GM19455 (cell line): Measurements from ENCODE around the gene EEF1AKMT4.

Source experiments
- ATAC-seq: cut with Tn5 transposase; IDR thresholded peaks from one replicate; pipeline ENCODE4 v1.9.1; 2021; ENCODE audit not compliant: unreplicated experiment

EEF1AKMT4 gene

DNA sequence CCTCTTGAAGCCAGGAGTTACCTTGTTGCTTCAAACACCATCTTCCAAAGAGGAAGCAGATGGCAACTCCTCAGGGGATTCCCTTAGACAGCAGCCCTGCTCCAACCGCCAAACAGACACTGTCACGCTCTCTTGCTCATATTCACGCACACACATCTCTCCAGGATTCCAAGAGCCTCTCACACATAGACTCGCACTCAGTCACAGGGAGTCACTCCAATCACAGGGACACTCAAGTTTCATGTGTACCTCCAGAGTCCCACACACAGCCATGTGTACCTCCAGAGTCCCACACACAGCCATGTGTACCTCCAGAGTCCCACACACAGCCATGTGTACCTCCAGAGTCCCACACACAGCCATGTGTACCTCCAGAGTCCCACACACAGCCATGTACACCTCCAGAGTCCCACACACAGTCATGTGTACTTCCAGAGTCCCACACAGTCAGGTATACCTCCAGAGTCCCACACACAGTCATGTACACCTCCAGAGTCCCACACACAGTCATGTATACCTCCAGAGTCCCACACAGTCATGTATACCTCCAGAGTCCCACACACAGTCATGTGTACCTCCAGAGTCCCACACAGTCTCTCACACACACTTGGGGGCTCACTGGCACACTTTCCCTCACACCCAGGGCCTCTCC lies 14.0 kb upstream of the EEF1AKMT4 start:
- ATAC-seq = no peak

DNA sequence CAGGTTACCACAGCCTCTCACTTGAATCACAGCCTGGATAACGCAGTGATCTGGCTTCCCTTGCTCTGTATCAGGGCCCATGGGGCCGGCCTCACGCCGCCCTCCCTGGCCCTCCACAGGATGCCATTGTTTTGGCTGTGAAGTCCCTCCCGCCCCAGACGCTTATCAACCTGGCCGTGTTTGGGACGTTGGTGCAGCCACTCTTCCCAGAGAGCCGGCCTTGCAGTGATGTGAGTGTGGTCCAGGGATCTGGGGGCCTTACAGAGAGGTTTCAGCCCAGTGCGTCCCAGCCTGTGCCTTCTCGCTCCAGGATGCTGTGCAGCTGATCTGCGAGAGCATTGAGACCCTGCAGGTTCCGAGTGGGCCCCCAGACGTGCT lies 13.4 kb upstream of the EEF1AKMT4 start:
- no peak for ATAC-seq

- ATAC-seq = no peak
Observed at GRCh38 chr3:184236636-184237035, 12.8 kb upstream of the EEF1AKMT4 start.

DNA sequence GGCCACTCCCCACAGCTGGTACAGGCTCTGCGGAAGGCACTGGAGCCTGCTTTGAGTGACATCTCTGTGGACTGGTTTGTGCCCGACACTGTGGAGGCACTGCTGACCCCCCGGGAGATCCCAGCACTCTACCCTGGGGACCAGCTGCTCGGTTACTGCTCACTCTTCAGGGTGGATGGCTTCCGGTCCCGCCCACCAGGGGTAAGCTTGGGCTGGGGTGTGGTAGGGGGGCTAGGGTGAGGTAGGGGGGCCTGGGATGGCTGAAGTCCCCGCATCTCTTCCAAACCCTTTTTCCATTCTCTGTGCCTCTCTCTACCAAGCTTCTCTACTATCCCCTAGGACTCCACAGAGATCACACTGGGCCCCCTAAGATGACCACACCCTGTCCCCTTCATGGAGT lies 12.3 kb upstream of the EEF1AKMT4 start:
- ATAC-seq = no peak

DNA sequence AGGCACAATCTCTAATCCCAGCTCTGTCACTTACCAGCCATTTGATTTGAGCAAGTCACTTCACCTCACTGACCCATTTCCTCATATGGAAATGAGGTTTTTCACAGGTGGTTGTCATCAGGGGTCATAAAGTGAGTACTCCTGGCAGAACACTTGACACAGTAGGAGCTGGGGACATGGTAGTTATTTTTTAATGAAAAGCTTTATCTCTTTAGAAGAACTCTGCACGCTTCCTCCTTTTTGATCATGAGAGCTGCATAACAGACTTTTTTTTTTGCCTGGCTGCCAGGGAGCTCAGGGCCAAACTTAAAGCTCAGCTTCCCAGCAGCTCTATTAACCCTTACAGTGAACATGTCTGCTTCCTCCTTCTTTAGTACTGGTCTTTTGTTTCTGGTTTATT lies 11.7 kb upstream of the EEF1AKMT4 start:
- no peak for ATAC-seq

- no peak for ATAC-seq
Observed at GRCh38 chr3:184238246-184238818, 11.1 kb upstream of the EEF1AKMT4 start.

DNA sequence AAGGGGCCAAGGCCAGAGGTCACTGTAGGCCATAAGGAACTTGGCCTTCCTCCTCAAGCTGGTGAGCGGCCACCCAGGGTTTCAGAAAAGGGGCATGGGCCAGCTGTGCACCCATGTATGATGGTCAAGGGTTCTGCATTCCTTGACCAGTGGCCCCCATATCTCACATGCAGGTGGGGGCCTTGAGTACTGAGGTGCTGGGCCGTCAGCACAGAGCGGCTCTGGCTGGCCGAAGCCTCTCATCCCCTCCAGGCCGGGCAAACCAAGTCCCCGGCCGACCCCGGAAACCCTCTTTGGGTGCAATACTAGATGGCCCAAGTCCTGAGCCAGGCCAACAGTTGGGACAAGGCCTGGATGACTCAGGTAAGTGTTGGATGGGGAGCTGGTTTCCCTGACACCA lies 10.3 kb upstream of the EEF1AKMT4 start:
- ATAC-seq = no peak

DNA sequence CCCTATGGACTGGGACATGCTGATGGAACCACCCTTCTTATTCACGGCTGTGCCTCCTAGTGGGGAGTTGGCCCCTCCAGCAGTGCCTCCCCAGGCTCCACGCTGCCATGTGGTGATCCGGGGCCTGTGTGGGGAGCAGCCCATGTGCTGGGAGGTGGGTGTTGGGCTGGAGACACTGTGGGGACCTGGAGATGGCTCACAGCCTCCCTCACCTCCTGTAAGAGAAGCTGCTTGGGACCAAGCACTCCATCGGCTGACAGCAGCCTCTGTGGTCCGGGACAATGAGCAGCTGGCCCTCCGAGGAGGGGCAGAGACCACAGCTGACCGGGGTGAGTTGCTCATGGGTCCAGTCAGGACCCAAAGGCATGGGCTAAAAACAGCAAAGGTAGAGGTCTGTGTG lies 9.8 kb upstream of the EEF1AKMT4 start:
- no peak for ATAC-seq

DNA sequence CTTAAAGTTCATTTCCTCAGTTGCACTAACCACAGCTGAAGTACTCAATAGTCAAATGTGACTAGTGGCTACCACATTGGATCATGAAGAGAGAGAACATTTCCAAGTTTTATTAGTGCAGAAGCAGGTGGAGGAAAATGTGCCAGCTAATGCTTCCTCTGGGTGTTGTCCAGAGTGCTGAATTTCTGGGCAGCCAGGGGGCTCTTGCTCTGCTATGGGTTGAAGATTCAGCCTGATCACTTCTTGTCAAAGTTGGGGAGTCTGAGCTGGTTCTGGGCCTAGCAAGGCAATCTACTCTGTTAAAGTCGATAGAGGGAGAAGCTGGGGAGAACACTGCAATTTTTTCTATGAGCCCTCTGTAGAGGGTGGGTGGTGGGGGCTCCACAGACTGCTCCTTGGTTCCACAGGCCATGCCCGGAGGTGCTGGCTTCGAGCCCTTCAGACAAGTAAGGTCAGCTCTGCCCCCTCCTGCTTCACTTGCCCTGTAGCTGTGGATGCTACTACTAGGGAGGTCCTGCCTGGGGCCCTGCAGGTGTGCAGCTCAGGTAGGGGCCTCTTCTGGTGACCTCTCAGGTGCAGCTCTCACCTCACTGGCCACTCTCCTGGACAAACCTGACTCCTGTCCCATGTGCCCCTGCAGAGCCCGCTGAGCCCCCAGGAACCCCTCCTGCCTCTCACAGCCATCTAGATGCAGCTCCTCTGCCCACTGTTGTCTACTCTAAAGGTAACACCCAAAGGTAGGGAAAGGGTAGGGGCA lies 8.9 kb upstream of the EEF1AKMT4 start:
- no peak for ATAC-seq

DNA sequence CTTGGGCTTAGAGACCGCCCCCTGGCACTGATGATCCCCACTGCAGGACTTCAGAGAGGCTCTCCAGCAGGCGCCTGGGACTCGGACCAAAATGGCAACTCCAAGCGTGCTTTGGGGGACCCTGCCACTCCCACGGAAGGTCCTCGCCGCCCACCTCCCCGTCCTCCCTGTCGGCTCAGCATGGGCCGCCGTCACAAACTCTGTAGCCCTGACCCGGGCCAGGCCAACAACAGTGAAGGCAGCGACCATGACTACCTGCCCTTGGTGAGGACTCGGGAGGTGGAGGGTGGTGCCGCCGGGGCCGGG lies 8.4 kb upstream of the EEF1AKMT4 start:
- ATAC-seq = no peak

GRCh38 chr3:184241447-184242296 lies 7.8 kb upstream of the EEF1AKMT4 start:
- ATAC-seq = no peak

- ATAC-seq = no peak
Observed at GRCh38 chr3:184242297-184242685, 7.2 kb upstream of the EEF1AKMT4 start.

DNA sequence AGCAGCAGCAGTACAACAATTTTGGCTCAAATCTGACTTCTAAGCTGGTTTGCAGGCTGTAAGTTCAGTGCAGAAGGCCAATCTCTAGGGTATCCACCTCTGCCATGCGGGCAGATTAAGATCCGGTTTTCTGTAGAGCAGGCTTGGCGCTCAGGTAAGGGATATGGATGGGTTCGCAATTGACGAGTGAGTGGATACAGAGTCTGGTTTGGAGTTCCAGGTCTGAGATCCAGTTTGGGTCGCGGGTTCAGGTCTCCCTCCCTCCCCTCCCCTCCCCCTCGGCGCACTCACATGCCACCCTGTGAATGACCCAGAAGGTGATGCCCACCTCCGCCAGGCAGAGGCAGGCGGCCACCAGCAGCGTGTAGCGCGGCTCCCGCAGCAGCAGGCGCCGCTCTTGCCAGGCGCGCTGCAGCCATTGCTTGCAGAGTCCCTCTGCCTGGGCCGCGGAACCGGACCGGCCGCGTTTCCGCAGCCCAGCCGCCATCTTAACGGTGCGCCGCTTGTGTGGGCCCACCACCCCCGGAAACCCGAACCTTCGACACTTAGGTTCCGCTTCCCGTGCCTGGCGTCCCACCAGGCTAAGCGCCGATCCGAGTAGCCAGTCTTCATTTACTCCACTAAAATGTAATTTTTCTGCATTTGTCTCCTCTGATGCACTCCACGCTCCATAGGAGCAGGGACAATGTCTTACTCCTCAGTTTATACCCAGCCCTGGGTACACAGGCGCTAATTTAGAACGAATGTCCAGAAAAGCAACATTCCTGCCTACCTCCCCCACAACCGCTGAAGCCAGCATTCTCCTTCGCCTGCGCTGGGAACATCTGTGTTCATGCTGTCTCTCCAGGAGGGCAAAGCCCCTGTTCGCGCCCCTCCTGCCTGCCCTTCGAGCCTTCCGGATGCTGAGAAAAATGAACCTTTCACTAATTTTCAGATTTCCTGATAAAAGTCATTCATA lies 739 bp upstream of the EEF1AKMT4 start, which contains the start of gene ALG3:
Gene ALG3 (minus strand): TSS at position 509 of the 958 bp plus-strand sequence. CDS start 22 bp downstream, at position 487.
- peak; percentile 42 for ATAC-seq

DNA sequence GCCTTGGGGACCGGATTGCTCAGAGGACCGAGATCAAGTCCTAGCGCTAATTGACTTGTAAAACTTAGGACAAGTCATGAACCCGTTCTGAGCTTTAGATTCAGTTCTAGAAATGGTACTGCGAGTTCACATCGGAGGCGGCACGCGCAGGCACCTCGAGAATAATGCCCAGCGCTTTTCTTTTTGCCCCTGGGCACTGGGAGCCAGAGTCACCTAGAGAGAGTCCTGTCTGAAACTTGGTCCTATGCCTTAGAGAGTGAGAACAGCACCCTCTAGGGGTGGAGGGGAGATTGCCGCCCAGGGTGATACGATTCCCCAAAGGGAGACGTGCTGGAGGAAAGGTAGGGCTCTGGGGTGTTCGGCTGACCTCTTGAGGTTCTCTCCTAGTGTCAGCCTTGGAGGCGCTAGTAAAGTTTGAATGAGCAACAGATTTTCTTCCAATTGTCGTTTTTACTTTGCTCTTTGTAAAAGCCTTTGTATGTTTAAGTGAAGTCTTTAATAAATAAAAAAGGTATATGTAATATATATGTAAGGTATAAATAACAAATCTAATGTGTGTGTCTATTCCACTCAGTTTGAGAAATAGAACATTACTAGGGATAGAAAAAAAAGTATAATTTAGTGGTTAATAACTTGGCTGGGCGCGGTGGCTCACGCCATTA lies 826 bp downstream of the EEF1AKMT4 start:
- ATAC-seq = peak; percentile 66

- ATAC-seq = no peak
Observed at GRCh38 chr3:184255291-184256039, 6.0 kb downstream of the EEF1AKMT4 start.

GRCh38 chr3:184257083-184257915 lies 7.8 kb downstream of the EEF1AKMT4 start:
- no peak for ATAC-seq

DNA sequence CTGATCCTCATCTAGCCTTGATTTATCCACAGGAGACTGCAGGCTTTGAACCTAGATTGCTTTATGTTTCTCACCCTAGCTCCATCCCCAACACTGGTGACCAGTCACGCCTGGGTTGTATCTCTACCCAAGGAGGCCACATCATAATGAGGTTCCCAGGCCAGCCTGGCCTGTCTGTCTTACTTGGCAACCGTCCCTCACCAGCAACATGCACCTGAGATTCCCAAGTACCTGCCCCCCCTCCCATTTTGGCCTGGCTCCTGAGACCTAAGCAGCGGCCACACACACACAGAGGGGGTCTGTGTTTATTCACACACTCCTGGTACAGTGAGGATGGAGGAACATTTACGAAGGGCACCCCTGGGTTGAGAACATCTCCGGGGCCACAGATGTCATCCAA lies 9.5 kb downstream of the EEF1AKMT4 start:
- ATAC-seq = no peak

- no peak for ATAC-seq
Observed at GRCh38 chr3:184259396-184259877, 10.0 kb downstream of the EEF1AKMT4 start.
